Glomerular visceral epithelial cell (primary cell): ENCODE measurements around the gene COPS8.

ENCODE experiments used
- DNase-seq: peaks from one replicate; pipeline ENCODE4 v3.0.0-alpha.2; 2016; ENCODE audit errors: extremely low spot score

The COPS8 gene

DNA sequence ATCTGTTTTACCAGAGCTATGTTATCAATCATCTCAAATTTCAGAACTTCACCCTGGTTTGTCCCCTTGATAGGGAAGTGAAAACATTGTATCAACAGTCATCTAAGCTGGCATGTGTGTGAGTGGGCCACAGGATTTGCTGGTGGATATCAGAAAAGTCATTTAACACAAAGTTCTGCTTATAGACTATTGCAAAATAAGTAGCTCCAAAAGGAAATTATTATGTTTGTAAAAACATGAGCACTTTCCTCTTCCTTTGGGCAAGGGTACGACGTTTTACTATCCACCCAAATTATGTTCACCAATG lies 20.7 kb upstream of the COPS8 start:
- no peak for DNase-seq

DNA sequence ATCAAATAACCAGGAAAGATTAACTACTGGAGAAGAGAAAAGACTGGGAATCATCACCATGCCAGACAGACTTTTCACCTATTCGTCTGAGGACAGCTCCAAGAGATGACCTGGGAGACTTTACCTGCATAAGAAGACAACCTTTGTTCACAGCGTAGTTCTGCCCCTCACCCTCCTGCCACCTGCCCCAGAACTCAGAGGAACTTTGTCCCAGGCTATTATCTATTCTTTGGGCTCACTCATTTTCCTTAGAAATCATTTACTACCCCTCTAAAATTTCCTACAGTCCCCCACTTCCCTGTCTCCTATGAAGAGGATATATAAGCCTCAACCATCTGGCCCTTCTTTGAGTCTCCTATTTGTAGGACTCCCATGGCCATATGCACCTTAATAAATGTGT lies 19.3 kb upstream of the COPS8 start:
- no peak for DNase-seq

DNA sequence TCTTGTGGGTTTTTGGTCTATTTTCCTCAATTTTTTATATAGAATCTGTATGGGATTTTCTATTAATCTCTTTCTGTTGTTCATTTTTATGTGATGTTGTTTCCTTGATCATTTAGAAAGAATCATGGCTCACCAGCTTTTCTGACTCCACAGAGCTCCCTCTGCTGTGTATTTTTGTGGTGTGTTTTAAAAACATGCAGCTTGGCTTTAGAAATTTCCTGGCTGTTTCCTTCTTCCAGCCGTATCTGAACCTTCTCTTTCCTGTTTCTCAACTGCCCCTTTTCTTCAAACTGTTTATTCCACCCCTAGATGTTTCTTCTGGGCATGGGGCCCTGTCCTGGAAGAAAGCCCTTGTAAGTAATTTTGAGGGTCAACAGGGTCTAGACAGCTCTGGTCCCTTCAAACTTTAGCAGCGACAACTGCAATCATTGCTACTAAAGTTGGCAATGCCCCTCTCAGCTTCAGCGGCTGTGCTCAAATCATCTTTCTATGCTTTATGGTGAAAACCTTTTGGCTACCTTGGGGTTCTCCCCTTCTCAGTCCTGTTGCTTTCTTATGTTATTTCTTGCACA lies 17.6 kb upstream of the COPS8 start:
- DNase-seq, result no peak

DNA sequence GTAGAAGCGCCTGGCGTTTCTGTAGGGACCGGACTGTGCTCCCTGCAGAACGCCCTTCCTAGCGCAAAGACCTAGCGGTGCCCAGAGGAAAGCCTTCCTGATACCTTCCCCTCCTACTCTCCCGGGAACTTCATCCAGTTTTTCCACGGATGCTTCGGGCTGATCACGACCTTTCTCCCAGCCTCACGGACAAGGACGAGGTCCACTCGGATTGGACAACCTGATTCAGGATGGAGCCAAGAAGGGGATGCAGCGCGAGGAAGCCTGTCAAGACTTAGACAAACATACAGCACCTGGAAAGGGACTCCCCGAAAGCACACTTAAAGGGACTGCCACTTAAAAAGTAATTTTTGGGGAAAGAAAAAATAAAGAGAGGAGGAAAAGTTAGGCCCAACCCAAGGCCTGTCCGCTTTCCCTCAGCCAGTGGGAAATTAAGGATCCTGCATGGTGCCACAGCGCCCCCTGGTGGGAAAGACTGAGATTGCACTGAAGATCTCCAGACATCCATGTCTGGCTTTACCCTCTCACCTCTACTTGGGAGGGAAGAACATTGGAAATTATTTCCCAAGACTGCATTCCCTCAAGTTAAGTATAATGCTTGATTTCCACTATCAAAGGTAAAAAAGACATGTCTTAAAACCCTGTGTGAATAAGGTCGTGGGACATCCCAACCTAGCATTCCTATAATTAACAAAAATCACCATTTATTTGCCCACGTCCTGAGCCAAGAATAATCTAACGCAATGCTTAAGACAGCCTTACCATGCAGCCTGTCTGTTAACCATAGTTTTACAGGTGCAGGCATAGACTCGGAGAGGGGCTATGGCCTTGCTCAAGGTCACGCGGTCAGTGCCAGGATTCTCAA lies 13.4 kb upstream of the COPS8 start:
- peak; percentile 65 for DNase-seq

DNA sequence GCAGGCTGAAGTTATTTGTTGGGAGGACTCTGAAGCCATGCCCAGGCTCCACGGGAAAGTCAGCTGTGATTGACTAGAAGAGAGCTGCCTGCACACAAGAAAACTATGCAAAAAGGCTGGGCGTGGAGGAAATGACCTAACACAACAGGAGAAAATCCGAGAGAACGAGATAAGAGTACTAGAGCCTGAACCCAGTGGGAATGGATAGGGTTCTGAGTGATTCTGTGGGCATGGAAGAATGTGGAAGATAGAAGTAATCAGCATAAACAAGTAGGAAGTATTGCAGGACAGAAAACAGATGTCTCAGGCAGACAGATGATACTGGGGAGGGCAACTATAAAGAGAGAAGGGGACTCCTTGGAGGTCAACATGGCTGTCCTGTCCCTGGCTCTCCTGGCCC lies 12.1 kb upstream of the COPS8 start:
- DNase-seq, result no peak

DNA sequence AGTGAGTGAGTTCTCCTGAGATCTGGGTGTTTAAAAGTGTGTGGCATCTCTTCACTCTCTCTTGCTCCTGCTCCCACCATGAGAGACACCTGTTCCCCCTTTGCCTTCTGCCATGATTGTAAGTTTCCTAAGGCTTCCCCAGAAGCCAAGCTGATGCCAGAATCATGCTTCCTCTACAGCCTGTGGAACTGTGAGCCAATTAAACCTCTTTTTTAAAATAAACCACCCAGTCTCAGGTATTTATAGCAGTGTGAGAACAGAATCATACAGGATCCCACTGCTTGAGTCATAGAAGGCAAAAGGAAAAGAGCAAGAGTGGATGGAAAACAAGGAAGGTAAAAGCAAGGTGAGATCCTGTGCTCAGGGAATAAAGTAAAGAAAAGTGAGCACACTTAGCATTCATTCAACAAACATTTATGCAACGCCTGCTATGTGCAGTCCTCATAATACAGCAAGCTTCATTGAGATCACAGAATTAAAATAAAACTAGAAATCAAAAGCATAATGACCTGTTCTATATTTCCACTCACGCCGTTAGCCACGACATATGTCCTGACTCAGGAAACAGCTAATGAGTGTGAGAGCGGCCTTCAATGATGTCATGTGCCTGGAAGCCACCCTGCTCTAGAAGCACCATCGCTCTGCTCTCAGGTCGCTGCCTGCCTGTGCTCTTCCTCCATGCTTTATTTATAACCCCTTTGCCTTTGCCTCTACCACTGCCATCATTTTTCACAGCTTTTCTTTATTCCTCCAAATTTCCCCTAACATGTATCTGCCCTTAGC lies 11.3 kb upstream of the COPS8 start:
- DNase-seq, result no peak

DNA sequence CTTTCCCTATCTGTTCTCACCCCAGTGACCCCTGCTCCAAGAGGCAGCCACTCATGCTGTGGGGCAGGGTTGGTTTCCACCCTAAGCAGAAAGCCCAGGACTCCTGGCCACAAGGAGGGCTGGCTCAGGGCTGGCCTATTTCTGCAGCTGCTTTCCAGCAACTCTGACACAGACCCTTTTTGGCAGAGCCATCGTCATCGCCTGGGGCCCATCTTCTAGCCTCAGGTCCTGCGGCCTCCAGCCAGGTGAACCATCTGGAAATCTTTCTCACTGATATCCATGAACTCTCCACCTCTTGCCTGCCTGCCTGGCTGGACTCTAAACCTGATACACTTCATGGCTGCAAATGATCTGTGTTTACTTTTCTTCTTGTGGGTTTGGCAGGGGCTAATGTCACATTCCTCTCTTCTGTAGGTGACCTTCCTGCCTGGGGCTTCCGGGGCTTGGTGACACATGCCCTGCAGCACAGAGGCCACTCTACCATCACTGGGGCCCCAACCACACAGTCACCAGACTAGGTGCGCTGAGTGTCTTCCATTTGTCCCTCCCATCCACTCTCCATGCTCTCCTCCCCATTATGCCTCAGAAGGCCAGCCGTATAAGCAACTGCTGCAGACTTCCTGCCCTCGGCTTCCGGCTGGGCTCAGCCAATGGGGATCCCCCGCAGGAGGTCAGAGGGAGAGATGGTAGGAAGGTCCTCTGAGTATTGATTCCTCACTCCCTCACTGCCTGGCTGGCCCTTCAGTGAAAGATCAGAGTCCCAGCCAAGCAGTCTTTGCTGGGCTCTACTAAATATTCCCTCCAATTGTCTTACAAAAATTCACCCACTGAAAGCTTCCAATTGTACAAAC lies 9.7 kb upstream of the COPS8 start:
- peak; percentile 15 for DNase-seq

DNA sequence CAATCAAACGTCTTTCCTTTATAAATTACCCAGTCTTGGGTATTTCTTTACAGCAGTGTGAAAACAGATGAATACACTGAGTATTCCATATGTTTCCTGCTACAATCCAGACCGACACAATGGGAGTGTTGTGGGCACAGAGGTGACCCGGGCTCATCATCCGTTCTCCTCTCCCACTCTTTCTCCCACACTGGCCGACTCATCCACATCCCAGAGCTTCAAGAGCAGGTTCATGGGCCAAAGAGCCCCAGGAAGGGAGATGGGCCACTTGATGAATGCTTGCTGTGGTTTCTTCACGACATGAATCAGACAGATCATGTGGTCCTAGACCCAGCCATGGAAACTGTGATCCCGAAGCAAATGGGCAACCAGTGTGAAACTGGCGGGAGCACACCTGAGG lies 4.1 kb upstream of the COPS8 start:
- DNase-seq, result no peak

DNA sequence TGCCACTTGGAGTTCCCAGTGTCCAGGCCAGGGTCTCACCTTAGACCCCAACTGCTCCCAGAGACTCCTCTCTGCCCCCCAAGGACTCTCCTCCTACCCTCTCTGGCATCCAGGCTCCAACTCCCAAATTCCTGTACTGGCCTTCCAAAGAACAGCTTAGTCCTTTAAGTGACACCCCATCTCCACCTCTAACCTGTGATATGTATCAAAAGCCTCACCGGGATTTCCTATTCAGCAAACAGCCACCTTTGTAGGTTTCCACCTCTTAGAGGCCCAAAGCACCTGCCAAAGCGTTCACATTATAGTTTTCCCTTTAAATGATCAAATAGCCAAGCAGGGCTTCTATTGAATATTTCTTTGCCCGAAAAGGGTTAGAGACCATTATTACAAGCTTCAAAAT lies 2.7 kb upstream of the COPS8 start:
- DNase-seq, result no peak

DNA sequence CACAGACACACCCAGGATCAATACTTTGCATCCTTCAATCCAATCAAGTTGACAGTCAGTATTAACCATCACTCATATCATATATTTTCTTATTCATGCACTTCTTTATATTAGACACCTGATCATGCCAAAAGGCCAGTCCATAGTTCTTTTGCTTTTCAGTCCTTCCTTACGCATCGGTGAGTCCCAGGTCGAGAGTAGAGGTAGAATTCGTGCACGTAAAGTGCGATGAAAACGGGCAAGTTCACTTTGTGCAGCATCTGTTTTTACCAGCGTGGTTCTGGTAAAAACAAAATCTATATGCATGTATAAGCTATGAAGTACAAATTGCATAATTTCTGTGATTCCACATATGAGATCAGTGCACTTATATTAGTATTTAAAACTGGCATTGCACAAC lies 1.2 kb upstream of the COPS8 start:
- no peak for DNase-seq

DNA sequence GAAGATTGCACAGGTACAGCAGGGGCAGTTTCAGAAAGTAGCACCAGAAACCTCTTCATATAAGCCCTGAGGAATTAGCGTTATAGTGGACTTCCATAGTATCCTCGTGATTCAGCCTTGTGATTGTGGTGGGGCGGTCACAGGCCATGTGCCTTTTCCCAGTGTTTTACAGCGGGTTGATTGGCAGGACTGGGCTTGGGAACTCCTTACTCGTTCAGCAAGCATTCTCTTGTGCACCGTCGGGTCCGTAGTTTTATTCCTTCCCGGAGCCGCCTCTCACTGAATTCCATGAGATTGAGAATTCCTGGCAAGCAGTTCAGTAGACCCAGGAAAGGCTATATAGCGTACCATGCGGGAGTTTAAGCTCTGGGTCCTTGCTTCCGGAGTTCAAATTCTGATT lies 5.2 kb downstream of the COPS8 start:
- no peak for DNase-seq

DNA sequence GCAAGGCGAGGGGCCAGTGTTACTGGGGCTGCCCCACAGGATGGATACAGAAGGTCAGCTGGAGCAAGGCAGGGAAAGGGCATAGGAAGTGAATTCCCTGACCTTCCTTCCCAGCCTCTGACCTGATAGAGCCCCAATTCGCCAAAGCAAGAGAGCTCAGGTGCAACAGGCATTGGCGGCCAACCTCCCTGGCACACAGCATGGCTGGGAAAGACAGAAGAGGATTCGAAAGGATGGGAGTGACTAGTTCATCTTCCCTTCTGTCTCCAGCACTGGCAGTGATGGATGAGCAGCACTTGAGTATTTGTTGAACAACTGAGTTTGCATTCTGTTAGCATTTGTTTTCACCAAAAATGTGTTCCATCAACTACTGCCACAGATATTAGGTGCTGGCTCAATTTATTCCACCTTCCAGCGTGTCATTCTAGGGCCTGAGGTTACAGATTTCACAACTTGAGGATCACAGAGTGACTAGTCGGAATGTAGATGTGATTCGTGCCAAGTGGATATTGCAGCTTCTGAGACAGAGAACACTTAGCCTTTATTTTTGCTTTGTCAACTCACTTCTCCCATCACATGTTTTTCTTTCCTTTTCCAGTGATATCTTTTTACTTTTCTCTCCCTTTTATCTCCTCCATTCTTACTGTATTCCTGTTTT lies 6.2 kb downstream of the COPS8 start:
- DNase-seq, result no peak

DNA sequence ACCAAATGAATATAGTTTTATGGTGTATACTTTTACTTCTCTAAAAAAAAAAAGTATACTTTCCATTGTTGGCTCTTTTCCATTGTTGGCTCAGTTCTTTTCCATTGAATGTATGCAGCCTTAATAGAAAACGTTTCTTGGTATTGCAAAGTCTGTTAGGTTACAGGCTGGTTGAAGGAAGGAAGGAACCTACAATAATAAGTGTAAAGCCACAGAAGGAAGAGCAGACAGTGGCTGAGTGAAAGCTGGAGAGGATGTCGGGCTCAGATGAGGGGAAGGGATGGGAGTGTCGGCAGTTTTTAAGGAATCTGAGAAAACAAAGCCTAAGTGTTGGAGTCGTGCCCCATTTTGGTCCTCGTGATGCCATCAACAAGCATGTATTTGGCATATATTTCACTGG lies 6.8 kb downstream of the COPS8 start:
- DNase-seq, result no peak

DNA sequence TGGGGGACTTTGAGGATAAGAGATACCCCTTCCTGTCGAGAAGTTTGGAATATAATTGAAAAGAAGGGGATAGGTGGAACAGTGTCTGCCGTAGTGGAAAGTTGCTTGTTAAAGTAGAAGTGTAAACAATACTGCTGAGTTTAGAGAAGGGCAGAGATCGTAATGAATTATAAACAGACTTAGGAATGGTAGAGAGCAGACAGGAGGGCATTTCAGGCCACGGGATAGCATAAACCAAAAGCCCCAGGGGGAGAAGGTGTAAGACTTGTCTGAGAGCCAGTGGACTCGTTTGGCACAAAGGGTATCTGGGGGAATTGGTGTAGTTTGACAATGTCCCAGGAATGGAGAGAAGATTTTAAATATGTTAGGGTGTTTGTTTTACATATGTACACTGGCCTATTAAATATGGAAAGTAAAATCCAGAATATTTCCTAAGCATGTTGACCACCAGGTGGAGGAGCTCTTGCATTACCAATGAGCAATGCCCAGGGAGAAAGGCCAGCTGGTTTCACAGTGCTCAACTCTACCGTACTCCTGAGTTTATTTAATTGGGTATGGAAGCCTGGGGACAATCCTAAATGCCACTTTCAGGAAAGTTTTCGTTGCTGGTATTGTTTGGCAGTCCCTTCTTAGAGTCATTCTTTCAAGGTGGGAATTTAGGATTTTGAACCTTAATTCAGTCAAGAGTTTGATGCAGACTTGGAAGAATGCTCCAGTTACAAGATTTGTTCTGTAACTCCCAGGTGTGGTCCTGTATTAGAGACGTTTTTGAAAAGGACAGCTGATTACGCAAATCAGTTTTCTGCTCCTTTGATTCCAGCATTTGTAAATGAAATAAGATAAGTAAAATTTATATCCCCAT lies 7.5 kb downstream of the COPS8 start:
- peak; percentile 32 for DNase-seq

DNA sequence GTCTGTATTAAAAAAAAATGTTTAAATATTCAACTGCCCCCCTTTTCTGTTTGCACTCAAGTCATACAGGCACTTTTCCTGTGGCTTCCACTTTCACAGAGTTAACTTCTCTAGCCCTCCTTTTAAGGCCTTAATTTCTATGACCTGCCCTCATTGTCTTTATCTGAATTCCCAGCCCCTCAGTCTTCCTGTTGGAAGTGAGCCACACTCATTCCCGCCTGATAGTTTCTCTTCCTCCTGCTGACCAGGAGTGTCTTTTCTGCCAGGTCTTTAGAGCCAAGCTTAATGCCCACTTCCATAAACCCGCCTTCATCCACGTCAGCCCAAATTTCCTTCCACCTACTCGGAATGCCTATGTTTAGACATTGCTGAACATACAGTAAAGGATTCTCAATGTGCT lies 10.5 kb downstream of the COPS8 start:
- DNase-seq, result no peak

DNA sequence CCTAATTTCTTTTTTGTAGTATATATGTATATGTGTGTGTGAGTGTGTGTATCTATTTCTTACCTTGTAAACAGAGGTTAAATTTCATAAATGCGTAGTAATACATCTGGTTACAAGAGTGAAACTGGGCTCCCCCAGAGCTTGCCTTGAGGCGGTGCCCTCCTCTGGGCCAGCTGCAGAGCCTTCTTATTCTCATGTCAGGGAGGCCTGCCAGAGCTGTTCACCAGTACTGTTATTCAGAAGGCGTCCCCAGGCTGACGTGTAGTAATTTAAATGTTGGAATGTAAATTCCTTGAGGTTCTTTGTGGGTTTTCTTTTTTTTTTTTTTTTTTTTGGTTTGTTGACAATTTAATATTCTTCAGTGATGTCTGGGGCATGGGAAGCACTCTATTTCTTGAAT lies 11.2 kb downstream of the COPS8 start:
- DNase-seq, result no peak

DNA sequence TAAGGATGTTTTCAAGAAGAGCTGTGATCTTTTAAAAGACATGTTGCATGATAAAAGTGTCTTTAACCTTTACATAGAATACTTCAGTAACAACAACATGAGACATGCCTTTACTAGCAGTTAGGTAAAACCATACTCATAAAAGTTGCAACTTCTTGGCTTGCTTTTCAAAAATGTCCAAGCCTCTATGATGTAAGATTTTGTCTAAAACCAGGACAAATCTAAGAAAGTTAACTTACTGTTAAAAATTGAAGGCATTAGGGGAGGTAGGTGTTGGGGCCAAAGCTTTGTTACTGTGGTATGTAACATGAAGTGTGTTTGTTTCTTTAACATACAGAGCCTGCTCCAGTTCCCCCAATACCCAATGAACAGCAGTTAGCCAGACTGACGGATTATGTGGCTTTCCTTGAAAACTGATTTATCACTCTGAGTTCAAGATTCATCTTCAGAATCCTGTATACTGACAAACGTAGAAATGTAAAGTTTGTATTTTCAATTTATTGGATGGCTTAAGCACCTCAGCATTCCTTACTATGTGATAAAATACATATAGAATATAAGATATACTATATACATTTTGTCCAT lies 11.7 kb downstream of the COPS8 start:
- DNase-seq, result no peak

DNA sequence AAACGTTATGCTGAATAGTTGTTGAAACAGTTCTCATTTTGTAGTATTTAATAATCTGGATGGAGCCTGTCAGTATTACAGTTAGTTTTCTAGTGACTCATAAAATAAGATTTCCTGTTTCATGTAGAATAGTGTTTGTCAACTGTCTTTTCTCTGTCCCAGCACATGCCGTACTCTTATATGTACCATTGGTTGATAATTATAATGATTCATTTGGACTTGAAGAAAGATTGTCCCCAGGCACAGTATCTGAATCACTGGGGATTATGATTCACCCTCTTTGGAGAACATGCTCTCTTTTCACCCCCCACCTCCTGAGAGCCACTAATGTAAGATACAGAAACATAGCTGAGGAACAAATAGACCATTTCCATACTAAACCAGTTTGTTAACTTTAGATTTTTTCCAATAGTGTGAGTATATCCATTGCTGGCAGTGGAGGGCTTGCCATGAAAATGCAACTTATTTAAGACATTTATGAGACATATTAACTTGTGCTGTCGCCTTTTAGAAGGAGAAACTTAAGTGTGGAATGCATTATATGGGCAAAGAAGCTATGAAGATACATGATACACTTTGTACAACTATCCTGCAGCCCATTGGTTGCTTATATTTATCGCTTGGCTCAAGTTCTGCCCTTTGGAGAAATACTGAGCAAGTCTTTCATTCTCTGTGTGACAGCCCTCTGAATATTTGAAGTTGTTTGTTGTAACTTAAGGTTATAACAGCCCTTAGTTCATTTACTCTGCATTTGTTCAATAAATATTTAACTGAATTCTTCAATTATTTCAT lies 12.4 kb downstream of the COPS8 start:
- DNase-seq, result peak; percentile 44

DNA sequence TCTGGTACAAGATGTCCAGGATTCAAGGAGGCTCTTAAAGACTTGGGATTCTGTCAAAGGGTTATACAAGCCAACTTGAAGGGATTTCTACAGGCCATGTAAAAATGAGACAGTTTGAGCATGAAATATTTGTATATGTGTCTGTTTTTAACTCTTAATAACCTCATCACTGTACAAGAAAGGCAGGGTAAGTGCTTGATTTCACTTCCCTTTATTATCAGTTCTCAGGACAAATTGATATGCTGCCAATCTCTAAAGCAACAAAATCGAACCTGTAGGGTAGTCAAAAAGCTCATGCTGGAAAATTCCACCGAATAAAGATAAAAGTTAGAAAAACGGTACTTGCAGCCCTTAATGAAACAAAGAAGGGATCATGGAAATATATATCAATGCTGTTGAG lies 14.1 kb downstream of the COPS8 start:
- DNase-seq, result no peak
